Lung (tissue), 12 donors: Measurements from ENCODE around the gene ATOH7. TPM values are rescaled to one million over a fixed set of nuclear protein-coding genes. Genes with fewer than 3 reads are reported as not detected.

Source experiments
- ATAC-seq: fragments of 200-7000 bp; cut with Tn5 transposase; one replicate; pipeline ENCODE4 v1.9.1; 2020; ENCODE audit warnings: moderate number of reproducible peaks; ENCODE audit not compliant: insufficient read depth, low FRiP score
- DNase-seq, 3 donors: peaks; one replicate each; pipeline ENCODE4 v3.0.0-alpha.2; 2013 to 2017
- H3K27ac ChIP-seq, 2 donors: one replicate each; pipeline ENCODE4 v1.5.1; 2013; ENCODE audit warnings: mild to moderate bottlenecking in 2 of 2, moderate library complexity in 2 of 2, control low read depth in 1 of 2, inconsistent platforms in 1 of 2, low read depth in 1 of 2, low read length in 1 of 2
- H3K27me3 ChIP-seq, 3 donors: one replicate each; pipeline ENCODE4 v1.5.1; 2013; ENCODE audit warnings: low read length in 2 of 3; ENCODE audit not compliant: control insufficient read depth in 3 of 3, insufficient read depth in 3 of 3
- H3K36me3 ChIP-seq, 4 donors: one replicate each; pipeline ENCODE4 v1.5.1; 2013; ENCODE audit warnings: low read length in 4 of 4, mild to moderate bottlenecking in 1 of 4, moderate library complexity in 1 of 4; ENCODE audit not compliant: control insufficient read depth in 4 of 4, insufficient read depth in 4 of 4
- H3K4me1 ChIP-seq, 5 donors: one replicate each; pipeline ENCODE4 v1.5.1; 2013; ENCODE audit warnings: low read length in 5 of 5, mild to moderate bottlenecking in 2 of 5, moderate library complexity in 1 of 5; ENCODE audit not compliant: control insufficient read depth in 5 of 5, insufficient read depth in 5 of 5
- H3K4me3 ChIP-seq: one replicate; pipeline ENCODE4 v1.5.1; 2013; ENCODE audit warnings: mild to moderate bottlenecking, control low read depth, moderate library complexity
- H3K9ac ChIP-seq, 2 donors: one replicate each; pipeline ENCODE4 v1.5.1; 2013; ENCODE audit warnings: low read length in 2 of 2, control low read depth in 1 of 2; ENCODE audit not compliant: insufficient read depth in 1 of 2
- H3K9me3 ChIP-seq, 4 donors: one replicate each; pipeline ENCODE4 v1.5.1; 2013; ENCODE audit warnings: low read length in 3 of 4, mild to moderate bottlenecking in 1 of 4, moderate library complexity in 1 of 4; ENCODE audit not compliant: control insufficient read depth in 4 of 4, insufficient read depth in 3 of 4
- CTCF ChIP-seq: IDR thresholded peaks from 2 replicates; pipeline ENCODE4 v1.5.1; 2012; ENCODE audit warnings: mild to moderate bottlenecking; ENCODE audit errors: control extremely low read depth, extremely low read depth
- WGBS, 2 donors: extraction: QIAGEN DNeasy Blood & Tissue Kit; methylation state at CpG; one replicate each; pipeline ENCODE4 v1.1.7; 2013; 5-methylcytosine and 5-hydroxymethylcytosine counted together
- polyA plus RNA-seq, 2 donors: library from polyadenylated mRNA; stranded (reverse); fragments of 200-250 nt; gene quantifications; one replicate each; pipeline ENCODE4 v1.2.1, GENCODE V29; 2013
- total RNA-seq, 2 donors: library from RNA; depleted of rRNA in 1 of 2; stranded (reverse); fragments of >200 nt in 1 of 2; gene quantifications; one replicate each; pipeline ENCODE4 v1.2.1, GENCODE V29; 2014 to 2021
- donor health status: control.
- donor health status: control.
- donor health status: Bipolar disorder and iron deficiency.
- donor health status: healthy.
- donor health status: DM: yes; HTN: yes; CAD: no.

Gene ATOH7
- total and polyA plus RNA-seq, 4 donors: 0.02 to 0.08 TPM; not detected in 2

- Histone ChIP-seq H3K27me3 (peaks cover 0 to 3% (median 0%) of the 10 kb centered on the region in 3 donors), H3K9me3 (no peaks in the 10 kb centered on the region), H3K36me3 (no peaks in the 10 kb centered on the region), H3K9ac (no peak overlapping the region), H3K4me1 (no peaks in the 10 kb centered on the region), H3K4me3 (no peak overlapping the region), H3K27ac (no peak overlapping the region)
- DNase-seq (peak in 1 of 3 donors; percentile 25), ATAC-seq (no peak)
- no peak for TF ChIP-seq CTCF
- 58 to 63% methylated on average over 7 of the region's 7 CpGs for whole genome bisulfite sequencing, 2 donors
Observed at GRCh38 chr10:68184546-68184945, 47.4 kb downstream of the ATOH7 start.

Other genes with a start within 250 kb of the ATOH7 start
- 100 to 1,000 TPM in 1 of 2 donors, 10 to 100 TPM in 1; 45.7 to 162 TPM for gene HERC4, start 156.8 kb downstream of the ATOH7 start, total RNA-seq
- 10 to 100 TPM; 16.3 to 19.3 TPM for gene HERC4, start 156.8 kb downstream of the ATOH7 start, polyA plus RNA-seq
- gene MYPN, start 122.6 kb downstream of the ATOH7 start, total RNA-seq: under 1 TPM; 0.06 to 0.28 TPM
- under 1 TPM; 0.01 to 0.02 TPM for gene MYPN, start 122.6 kb downstream of the ATOH7 start, polyA plus RNA-seq
- gene HNRNPH3, start 100.0 kb upstream of the ATOH7 start, total RNA-seq: 100 to 1,000 TPM in 1 of 2 donors, 10 to 100 TPM in 1; 78.0 to 111 TPM
- 100 to 1,000 TPM; 100 to 128 TPM for gene HNRNPH3, start 100.0 kb upstream of the ATOH7 start, polyA plus RNA-seq
- 10 to 100 TPM in 1 of 2 donors, 1 to 10 TPM in 1; 4.8 to 12.5 TPM for gene PBLD, start 100.8 kb upstream of the ATOH7 start, total RNA-seq
- 1 to 10 TPM; 1.2 to 1.4 TPM for gene PBLD, start 100.8 kb upstream of the ATOH7 start, polyA plus RNA-seq
- gene RUFY2, start 175.2 kb upstream of the ATOH7 start, total RNA-seq: 10 to 100 TPM; 19.1 to 55.3 TPM
- 1 to 10 TPM; 4.2 to 7.8 TPM for gene RUFY2, start 175.2 kb upstream of the ATOH7 start, polyA plus RNA-seq
- gene DNA2, start 239.9 kb upstream of the ATOH7 start, total RNA-seq: 1 to 10 TPM; 2.5 to 6.2 TPM
- 1 to 10 TPM; 1.5 to 3.5 TPM for gene DNA2, start 239.9 kb upstream of the ATOH7 start, polyA plus RNA-seq